ENCODE data around the gene TP53I13. TPM values are rescaled to one million over a fixed set of nuclear protein-coding genes. Genes with fewer than 3 reads are reported as not detected.

The TP53I13 gene
- total and polyA plus RNA-seq, 2 of the 13 experiments (the other 11 are each of a cell fraction or from before 2014, with no cell fraction given), result 16.9 to 25.7 TPM

GRCh38 chr17:29563816-29564215 is 4.7 kb upstream of the TP53I13 start:
- TF ChIP-seq ZNF251 (CRISPR knock-in tag; IDR thresholded peaks at IDR 0.05) (no peak), ZNF44 (CRISPR knock-in tag; IDR thresholded peaks at IDR 0.05) (no peak), AGO2 (optimal IDR thresholded peaks at IDR 0.05; ENCODE audit: low read depth, low read length) (no peak), AGO1 (IDR thresholded peaks at IDR 0.05; ENCODE audit: low read depth, low read length, poor library complexity, severe bottlenecking) (no peak), MYPOP (CRISPR knock-in tag; IDR thresholded peaks at IDR 0.05) (no peak), SMARCC2 (IDR thresholded peaks at IDR 0.05) (no peak), SETDB1 (CRISPR knock-in tag; IDR thresholded peaks at IDR 0.05; ENCODE audit: borderline replicate concordance) (no peak), ZNF20 (CRISPR knock-in tag; IDR thresholded peaks at IDR 0.05) (no peak), ZNF230 (CRISPR knock-in tag; IDR thresholded peaks at IDR 0.05) (no peak), ELF4 (CRISPR knock-in tag; IDR thresholded peaks at IDR 0.05; ENCODE audit: borderline replicate concordance) (no peak), ZNF414 (CRISPR knock-in tag; IDR thresholded peaks at IDR 0.05) (no peak), MAZ (IDR thresholded peaks at IDR 0.05; ENCODE audit: borderline replicate concordance, low read depth, low read length) (no peak), MAZ (CRISPR knock-in tag; IDR thresholded peaks at IDR 0.05; ENCODE audit: low read depth) (no peak), MED8 (CRISPR knock-in tag; IDR thresholded peaks at IDR 0.05; ENCODE audit: insufficient replicate concordance) (no peak), BCL3 (CRISPR knock-in tag; IDR thresholded peaks at IDR 0.05) (no peak), TBL1XR1 (IDR thresholded peaks at IDR 0.05; ENCODE audit: borderline replicate concordance, low read length, partially characterized antibody) (no peak), ZNF138 (CRISPR knock-in tag; IDR thresholded peaks at IDR 0.05; ENCODE audit: low read depth) (no peak), ZFP62 (CRISPR knock-in tag; IDR thresholded peaks at IDR 0.05) (no peak), TEAD2 (CRISPR knock-in tag; IDR thresholded peaks at IDR 0.05) (no peak), GATAD1 (CRISPR knock-in tag; IDR thresholded peaks at IDR 0.05) (no peak)
- 100% methylated on average over 2 of the region's 3 CpGs for WGBS (ENCODE audit: low lambda C conversion rate)

More at GRCh38 chr17:29563816-29564215, 4.7 kb upstream of the TP53I13 start:
- ChIA-PET CTCF (ENCODE audit: low intra/inter-chr PET ratio, low total read pairs) (no interaction called here), POLR2A (interaction anchor here (1.4 kb wide), 1 partner anchor 11 kb away, joined by 3 read pairs; no protein-coding TSS in a partner anchor)
- H3K4me3 ChIP-seq (replicated peaks in 1 of 3; ENCODE audit: insufficient read depth in 1 of 3, low read depth in 2 of 3, low read length in 3 of 3), result no peak overlapping the region
- ATAC-seq (no peak), FAIRE-seq (no peak), DNase-seq (ENCODE audit: low spot score) (no peak)
- H3K27me3 ChIP-seq (ENCODE audit: control insufficient read depth in 1 of 2, insufficient read depth in 2 of 2, low read length in 2 of 2), result no peaks in the 10 kb centered on the region
- H4K20me1 ChIP-seq (ENCODE audit: insufficient read depth, low read length), result 0 out of 2 replicates have a peak, but pooled peaks cover 5% of the 10 kb centered on the region
- no peak overlapping the region for H2AFZ ChIP-seq (ENCODE audit: low read length)
- H3K9me3 ChIP-seq (ENCODE audit: low read length), result no peaks in the 10 kb centered on the region
- intact Hi-C loops (cut with micrococcal nuclease; ENCODE audit: unreplicated experiment), result loop anchor here (10.0 kb wide), 1 partner anchor 269 kb away; the partner anchor contains the start of gene NUFIP2
- peaks cover 27% of the 10 kb centered on the region for H3K4me1 ChIP-seq (ENCODE audit: insufficient read depth, low read length)
- no peak overlapping the region for H3K9ac ChIP-seq (ENCODE audit: insufficient read depth, low read depth, low read length)
- no peak overlapping the region for H3K4me2 ChIP-seq (ENCODE audit: low read depth, low read length)
- no peaks in the 10 kb centered on the region for H3K79me2 ChIP-seq (ENCODE audit: insufficient read depth, low read length)
- in situ Hi-C loops (cut with HindIII; ENCODE audit: extremely low pct_ligation_motif_present, low pct_unique_long_range_greater_than_20kb), result no loop called here
- no TSS peak for BruUV-seq (replicated peaks)
- H3K27ac ChIP-seq (ENCODE audit: extremely low read length, insufficient read depth, low read length), result no peak overlapping the region
- H3K36me3 ChIP-seq (replicated peaks in 1 of 2; ENCODE audit: control insufficient read depth in 1 of 2, insufficient read depth in 2 of 2, low read length in 2 of 2), result no peaks in the 10 kb centered on the region; a peak in 1 of 5 replicates

Data from HepG2 (cell line).